GM18499 (cell line): ENCODE results near the gene SPATC1L.
"Not testable (repeated sequence)": the region's sequence is repeated elsewhere in the genome, so short reads cannot be mapped to it uniquely, and the experiment has no call there.

Experiments
- ATAC-seq: cut with Tn5 transposase; IDR thresholded peaks from one replicate; pipeline ENCODE4 v1.9.1; 2021; ENCODE audit warnings: moderate number of reproducible peaks; ENCODE audit not compliant: insufficient read depth, unreplicated experiment

Gene SPATC1L

DNA sequence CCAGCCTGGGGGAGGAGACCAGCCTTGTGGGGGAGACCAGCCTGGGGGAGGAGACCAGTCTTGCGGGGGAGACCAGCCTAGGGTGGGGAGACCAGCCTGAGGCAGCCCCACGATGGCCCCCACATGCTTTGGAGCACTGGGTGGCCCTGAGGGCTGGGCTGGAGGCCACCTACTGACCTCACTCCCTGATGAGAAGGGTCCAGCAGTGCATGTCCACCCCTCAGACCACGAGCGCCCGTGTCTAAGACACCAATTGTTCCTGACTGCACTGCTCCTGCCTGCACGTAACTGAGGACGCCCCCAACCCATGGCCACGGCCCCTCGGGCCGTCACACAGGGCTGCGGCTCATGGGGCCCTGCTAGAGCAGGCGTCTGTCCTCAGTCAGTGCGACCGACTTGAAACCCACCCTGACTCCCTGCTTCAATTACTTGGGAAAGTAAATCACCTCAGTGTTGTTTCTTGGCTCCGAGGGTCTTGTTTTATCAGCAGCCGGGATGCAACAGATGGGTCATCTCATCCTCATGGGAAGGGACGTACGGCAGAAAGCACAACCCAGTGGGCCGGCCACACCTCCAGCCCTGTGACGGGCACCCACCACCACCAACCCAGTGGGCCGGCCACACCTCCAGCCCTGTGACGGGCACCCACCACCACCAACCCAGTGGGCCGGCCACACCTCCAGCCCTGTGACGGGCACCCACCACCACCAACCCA lies at the start of gene SPATC1L:
Gene SPATC1L, minus strand, starts transcription at position 550 of the 715 bp plus-strand sequence. CDS start 1,643 bp downstream, outside the sequence.
- no peak for ATAC-seq

GRCh38 chr21:46229923-46230260 lies 45.6 kb upstream of the SPATC1L start:
- ATAC-seq, result no peak

DNA sequence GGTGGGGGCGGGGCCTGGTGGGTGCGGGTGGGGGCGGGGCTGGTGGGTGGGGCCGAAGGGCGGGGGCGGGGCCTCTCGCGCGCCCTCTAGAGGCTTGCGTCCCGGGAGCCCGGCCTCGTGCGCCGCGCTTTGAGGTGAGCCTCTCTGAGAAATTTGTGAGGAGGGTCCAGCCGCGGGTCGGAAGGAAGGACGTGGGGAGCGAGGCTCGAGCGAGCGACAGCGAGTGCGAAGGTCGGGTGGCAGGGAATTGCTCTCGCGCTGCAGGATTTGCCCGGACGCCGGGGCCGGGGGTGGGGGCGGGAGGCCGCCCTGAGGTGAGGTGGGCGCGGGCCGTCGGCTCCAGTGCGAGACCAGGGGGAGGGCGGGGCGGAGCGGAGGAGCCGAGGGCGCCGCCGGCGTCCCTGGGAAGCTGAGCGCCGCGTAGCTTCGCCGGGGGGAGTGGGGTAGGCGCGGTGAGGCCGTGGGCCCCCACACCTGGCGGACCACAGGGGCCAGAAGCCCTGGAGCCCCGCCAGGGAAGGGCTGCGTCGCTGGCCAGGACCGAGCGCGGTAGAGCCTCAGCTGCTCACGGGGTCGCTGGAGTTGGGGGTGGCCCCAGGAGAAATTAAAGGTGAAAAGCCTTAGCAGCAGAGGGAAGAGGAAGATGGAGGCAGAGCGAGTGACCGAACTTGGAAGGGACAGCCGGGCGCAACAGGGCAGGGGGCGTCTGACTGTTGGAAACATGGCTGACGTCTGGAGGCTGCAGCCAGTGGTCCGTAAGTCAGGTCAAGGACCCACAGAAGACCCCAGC lies 45.1 kb upstream of the SPATC1L start:
- no peak for ATAC-seq

DNA sequence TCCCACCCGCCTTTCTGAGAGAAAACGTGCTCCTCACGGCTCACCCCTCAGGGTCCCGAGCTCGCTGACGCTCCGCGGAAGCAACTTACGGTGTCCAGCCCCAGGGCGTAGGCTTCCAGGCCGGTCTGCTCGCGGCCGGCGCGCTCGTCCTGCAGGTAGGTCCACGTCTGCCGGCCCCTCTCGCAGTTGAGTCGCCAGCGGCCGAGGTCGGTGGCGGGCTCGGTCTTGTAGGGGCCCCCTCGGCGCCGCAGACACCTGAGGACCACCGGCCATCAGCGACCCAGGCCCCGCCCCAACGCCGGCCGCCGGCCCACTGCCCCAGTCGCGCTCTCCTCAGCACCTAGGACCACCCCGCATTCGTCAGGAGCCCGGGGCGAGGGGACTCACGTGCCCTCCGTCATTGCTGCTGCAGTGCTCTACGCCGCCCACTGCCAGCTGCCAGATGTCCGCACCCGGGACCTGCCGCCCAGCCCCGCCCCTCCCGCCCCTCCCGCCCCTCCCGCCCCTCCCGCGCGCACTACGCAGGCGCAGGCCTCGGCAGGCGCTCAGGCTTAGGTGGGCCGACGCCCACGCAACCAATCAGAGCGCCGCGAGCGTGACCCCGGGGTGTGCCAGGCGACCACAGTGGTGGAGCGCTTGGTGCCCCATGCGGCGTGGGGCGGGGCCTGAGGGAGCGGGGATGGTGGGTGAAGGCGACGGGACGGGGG lies 44.2 kb upstream of the SPATC1L start, which contains the start of gene LSS:
Gene LSS, minus strand, starts transcription at position 430 of the 707 bp plus-strand sequence. Its CDS starts 29 bp downstream, at position 401.
- ATAC-seq, result no peak

DNA sequence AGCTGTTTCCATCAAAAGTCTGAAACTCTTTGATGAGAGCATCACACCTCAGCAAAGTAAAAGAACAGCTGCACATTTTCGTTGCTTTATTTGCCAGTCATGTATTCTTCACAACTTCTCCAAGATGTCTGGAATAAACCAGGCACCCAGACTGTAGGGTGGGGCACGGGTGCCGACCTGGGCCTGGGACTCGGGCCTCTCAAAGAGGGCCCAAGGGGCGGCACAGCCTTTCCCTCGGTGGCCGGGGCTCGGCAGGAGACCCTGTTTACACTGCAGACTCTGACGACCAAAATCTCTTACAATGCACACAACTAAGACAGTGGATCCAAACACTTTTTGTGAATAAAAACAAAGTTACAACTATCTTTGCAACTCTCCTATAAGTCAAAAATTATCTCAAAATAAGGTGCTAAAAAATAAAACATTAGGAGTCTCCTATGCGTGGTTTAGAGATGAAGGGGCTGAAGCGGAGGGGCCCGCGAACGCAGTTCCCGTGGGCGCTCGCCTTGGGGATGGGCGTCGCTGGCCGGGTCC lies 43.6 kb upstream of the SPATC1L start:
- ATAC-seq, result no peak

GRCh38 chr21:46226920-46227599 lies 42.8 kb upstream of the SPATC1L start:
- no peak for ATAC-seq

DNA sequence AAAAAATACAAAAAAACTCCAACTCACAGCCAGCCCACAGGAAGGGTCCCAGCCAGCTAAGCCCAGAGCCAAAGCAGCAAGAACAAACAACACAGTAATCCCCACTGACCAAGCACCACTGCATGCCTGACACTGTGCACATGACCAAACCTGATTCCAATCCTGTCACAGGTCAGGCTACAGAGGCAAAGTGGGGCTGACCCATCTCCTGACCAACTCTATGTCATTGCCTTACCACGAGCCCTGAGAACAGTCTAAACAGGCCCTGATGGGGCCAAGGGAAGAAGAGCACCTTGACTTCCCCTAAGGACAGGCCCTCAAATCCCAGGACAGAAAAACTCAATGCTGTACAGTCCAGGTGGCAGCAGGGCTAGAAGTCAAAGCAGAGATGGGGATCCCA lies 41.9 kb upstream of the SPATC1L start:
- ATAC-seq, result no peak

- not testable (repeated sequence) for ATAC-seq
Observed at GRCh38 chr21:46223661-46224060, 39.4 kb upstream of the SPATC1L start.

DNA sequence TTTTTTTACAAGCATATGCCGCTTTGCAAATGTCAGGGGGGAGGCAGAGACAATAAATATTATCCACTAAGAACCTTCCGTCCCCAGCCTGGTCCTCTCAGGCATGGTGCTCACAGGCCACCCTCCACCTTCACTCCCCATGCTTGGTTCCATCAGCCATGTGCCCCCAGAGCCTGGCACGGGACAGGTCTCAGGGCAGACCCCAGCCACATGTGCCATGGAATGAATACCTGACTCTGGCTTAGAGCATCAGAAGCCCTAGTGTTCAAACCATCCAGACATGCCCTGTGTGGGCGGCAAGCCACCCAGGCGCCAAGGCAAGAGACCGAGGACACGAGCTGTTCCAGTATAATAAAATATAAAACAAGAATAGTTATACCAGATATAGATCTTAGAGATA lies 39.0 kb upstream of the SPATC1L start:
- no peak for ATAC-seq

DNA sequence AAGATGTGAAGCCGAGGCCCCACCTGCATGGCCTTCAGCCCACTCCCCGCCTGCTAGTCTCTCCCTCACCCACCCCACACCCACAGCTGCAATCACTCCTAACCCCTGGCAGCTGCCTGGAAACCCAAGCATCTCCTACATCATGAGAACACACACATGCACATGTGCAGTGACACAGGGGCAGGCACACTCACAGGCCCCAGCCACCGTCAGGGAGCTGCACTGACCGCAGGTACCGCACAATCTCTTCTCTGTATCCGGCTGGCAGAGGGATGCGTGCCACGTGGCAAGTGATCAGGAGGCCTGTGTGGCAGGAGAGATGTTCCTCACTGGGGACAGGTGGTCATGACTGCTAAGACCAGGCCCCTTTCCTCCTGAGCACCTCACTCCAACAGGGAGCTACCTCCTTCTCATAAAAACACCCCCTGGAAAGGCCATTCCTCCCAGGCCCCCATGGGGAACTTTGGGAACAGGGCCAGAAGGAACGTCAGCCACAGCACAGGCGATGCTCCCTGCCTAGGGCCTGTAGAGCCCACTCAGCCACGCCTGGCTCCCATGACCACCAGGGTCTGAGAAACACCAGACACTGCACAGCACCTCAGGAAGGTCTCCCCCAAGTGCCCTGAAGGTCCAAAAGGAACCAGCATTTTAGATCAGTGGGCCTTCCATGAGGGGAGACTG lies 38.3 kb upstream of the SPATC1L start:
- ATAC-seq, result no peak

- no peak for ATAC-seq
Observed at GRCh38 chr21:46221664-46222435, 37.6 kb upstream of the SPATC1L start.

DNA sequence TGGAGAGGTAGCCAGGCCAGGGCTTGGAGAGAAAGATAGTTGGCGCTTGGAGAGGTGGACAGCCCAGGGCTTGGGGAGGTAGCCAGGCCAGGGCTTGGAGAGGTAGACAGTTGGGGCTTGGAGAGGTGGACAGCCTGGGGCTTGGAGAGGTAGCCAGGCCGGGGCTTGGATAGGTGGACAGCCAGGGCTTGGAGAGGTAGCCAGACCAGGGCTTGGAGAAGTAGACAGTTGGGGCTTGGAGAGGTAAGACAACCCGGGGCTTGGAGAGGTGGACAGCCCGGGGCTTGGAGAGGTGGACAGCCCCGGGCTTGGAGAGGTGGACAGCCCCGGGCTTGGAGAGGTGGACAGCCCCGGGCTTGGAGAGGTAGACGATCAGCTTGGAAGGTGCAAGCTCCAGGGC lies 36.6 kb upstream of the SPATC1L start:
- no peak for ATAC-seq

DNA sequence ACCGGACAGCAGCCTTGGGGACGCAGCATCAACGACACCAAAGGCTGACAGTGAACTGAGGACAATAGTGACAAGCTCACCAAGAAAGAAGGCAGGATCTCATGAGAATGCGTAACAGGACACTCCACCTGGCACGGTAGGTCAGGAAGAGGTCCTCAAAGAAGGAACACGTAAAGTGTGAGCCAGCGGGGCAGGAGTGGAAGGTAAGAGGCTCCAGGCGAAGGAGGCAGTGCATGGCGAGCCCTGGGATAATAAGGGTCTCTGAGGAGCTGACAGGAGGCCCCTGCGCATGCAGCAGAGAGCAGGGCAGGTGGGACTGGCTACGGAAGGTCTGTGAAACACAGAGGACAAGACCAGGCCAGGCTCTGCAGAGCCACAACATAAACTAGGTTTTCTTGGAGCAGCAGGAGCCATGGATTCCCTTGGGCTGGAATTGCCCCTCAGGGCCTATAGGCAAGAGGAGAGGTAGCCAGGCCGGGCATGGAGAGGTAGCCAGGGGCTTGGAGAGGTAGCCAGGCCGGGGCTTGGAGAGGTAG lies 36.1 kb upstream of the SPATC1L start:
- ATAC-seq, result no peak

DNA sequence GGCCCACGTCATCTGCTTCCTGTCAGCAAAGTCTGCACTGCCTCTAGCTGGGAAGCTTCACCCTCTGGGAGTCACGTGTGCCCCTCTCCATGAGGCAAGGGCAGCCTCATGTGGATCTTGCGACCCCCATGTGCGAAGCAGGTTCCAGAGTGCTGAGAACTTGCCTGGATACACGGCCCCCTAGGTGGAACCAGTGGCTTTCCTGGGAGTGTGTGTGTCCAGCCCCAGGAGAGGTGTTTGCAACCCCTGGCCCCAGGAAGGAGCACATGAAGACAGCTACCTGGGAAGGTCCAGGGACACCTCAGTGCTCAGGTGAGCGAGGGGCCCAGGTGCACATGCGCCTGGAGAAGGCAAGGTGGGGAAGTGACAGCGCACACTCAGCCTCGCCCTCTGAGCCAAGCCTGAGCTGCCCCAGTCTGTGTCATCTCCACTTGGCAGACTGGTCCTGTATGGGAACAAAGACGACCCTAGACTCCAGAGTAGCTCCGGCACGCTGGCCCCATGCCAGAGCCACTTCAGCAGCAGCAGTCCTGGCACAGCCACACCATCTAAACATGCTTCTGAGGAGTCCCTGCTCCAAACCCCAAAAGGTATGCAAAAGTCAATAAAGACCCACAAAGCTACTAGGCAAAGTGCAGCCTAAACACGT lies 35.5 kb upstream of the SPATC1L start:
- no peak for ATAC-seq

GRCh38 chr21:46218906-46219590 lies 34.8 kb upstream of the SPATC1L start:
- no peak for ATAC-seq

DNA sequence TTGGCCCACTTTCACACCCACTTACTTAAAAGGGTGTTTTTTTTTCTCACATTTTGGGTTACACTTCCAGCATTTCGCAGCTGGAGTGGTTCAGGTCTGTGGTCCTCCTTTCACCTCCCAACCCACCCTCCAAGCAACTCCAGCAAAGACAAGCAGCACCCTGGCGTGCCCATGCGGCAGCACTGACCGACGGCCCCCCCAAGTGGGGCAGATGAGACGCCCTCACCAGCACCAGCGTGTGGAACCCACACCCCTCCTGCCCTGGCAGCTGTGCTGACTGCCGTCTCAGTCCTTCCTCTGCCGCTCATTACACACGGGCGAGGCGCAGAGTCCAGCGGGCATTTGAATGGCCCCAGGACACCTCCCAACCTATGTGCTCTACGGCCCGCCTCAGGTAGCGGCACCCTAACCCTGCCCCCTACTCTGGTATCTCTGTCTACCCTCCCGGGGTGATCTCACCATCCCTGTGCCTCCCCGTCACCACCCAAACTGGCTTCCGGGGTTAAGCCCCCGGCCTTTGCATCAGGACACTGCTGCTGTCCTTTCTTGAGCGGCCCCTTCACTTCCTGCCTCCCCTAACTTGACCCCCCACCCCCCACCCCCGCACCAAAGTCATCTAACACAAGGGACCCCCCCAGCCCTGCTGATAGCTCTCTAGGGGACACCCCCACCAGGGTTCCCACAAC lies 33.4 kb upstream of the SPATC1L start:
- ATAC-seq, result no peak

- no peak for ATAC-seq
Observed at GRCh38 chr21:46216132-46216747, 32.0 kb upstream of the SPATC1L start.
